Measurements from ENCODE around the gene KIF14.

DNA sequence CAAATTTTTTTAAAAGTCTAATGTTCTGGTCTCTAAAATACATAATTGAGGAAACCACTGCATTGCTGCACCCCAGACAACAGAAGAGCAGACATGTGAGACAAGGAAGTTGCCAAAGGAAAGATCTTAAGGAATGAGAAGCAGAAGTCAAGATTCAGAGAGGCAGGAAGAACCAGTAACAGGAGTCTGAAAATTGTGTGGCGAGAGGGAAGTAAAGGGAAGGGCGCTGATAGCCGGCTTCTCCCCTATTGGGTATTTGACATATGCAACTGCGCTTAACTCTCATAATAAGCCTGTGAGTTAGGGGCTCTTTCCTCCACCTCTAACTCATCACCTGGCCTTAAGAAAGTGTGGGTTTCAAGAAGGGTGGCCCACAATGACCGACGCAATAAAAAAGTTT is 21.9 kb upstream of the KIF14 start:
- no peak for TF ChIP-seq CEBPB (IDR thresholded peaks at IDR 0.05; ENCODE audit: low read depth, low read length)
- TF ChIP-seq RAD21 (IDR thresholded peaks at IDR 0.05; ENCODE audit: low read length): no peak
- TF ChIP-seq, protein P1, sequence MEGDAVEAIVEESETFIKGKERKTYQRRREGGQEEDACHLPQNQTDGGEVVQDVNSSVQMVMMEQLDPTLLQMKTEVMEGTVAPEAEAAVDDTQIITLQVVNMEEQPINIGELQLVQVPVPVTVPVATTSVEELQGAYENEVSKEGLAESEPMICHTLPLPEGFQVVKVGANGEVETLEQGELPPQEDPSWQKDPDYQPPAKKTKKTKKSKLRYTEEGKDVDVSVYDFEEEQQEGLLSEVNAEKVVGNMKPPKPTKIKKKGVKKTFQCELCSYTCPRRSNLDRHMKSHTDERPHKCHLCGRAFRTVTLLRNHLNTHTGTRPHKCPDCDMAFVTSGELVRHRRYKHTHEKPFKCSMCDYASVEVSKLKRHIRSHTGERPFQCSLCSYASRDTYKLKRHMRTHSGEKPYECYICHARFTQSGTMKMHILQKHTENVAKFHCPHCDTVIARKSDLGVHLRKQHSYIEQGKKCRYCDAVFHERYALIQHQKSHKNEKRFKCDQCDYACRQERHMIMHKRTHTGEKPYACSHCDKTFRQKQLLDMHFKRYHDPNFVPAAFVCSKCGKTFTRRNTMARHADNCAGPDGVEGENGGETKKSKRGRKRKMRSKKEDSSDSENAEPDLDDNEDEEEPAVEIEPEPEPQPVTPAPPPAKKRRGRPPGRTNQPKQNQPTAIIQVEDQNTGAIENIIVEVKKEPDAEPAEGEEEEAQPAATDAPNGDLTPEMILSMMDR (conservative IDR thresholded peaks at IDR 0.05; ENCODE audit: low read depth, low read length): no peak
- no peak for TF ChIP-seq MAFK (IDR thresholded peaks at IDR 0.05; ENCODE audit: low read depth, low read length)
- no peak for TF ChIP-seq POLR2A (IDR thresholded peaks at IDR 0.05; ENCODE audit: low read depth, low read length)
- TF ChIP-seq SMC3 (IDR thresholded peaks at IDR 0.05; ENCODE audit: low read depth, low read length): no peak
- no peak for TF ChIP-seq RFX5 (IDR thresholded peaks at IDR 0.05; ENCODE audit: low read depth, low read length)

Data from IMR-90 (cell line).